ENCODE data around the gene MTR. TPM values are rescaled to one million over a fixed set of nuclear protein-coding genes. Genes with fewer than 3 reads are reported as not detected.

Gene MTR
- total RNA-seq, 1 experiment from 2014 or later, result 24.6 TPM

- Histone ChIP-seq H3K79me2 (ENCODE audit: insufficient read depth, low read length) (no peaks in the 10 kb centered on the region), H2AFZ (ENCODE audit: low read depth, low read length, poor library complexity, severe bottlenecking) (no peak overlapping the region), H3K27ac (ENCODE audit: low read depth, low read length) (no peak overlapping the region), H4K20me1 (ENCODE audit: insufficient read depth) (no peaks in the 10 kb centered on the region), H3K4me3 (replicated peaks in 1 of 2; ENCODE audit: low read depth in 1 of 2, low read length in 2 of 2) (no peak overlapping the region), H3K4me1 (ENCODE audit: control insufficient read depth in 1 of 2, insufficient read depth in 2 of 2, low read length in 2 of 2) (no peaks in the 10 kb centered on the region), H3K27me3 (ENCODE audit: insufficient read depth, low read length) (no peaks in the 10 kb centered on the region), H3K9me2 (ENCODE audit: insufficient read depth) (no peaks in the 10 kb centered on the region), H3K9ac (ENCODE audit: low read length) (no peak overlapping the region), H3K9me3 (ENCODE audit: control insufficient read depth in 1 of 2, insufficient read depth in 1 of 2, low read depth in 1 of 2, low read length in 2 of 2) (0 out of 4 replicates have a peak, but pooled peaks cover 0 to 3% of the 10 kb centered on the region in 2 experiments), H3K4me2 (ENCODE audit: low read length) (no peak overlapping the region), H3K36me3 (ENCODE audit: control insufficient read depth in 1 of 2, insufficient read depth in 2 of 2, low read length in 2 of 2) (no peaks in the 10 kb centered on the region)
- peak; percentile 10 for DNase-seq (ENCODE audit: low read depth, low spot score)
- ATAC-seq, result peak; percentile 86
- intact Hi-C loops (cut with micrococcal nuclease), result no loop called here
- POLR2A ChIA-PET, result no interaction called here
- TF ChIP-seq, protein P1, sequence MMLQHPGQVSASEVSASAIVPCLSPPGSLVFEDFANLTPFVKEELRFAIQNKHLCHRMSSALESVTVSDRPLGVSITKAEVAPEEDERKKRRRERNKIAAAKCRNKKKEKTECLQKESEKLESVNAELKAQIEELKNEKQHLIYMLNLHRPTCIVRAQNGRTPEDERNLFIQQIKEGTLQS (IDR thresholded peaks at IDR 0.05), result no peak
- TF ChIP-seq, protein P2, sequence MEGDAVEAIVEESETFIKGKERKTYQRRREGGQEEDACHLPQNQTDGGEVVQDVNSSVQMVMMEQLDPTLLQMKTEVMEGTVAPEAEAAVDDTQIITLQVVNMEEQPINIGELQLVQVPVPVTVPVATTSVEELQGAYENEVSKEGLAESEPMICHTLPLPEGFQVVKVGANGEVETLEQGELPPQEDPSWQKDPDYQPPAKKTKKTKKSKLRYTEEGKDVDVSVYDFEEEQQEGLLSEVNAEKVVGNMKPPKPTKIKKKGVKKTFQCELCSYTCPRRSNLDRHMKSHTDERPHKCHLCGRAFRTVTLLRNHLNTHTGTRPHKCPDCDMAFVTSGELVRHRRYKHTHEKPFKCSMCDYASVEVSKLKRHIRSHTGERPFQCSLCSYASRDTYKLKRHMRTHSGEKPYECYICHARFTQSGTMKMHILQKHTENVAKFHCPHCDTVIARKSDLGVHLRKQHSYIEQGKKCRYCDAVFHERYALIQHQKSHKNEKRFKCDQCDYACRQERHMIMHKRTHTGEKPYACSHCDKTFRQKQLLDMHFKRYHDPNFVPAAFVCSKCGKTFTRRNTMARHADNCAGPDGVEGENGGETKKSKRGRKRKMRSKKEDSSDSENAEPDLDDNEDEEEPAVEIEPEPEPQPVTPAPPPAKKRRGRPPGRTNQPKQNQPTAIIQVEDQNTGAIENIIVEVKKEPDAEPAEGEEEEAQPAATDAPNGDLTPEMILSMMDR (IDR thresholded peaks at IDR 0.05 in 2 of 3, conservative IDR thresholded peaks at IDR 0.05 in 1 of 3; ENCODE audit: borderline replicate concordance in 1 of 3, insufficient read depth in 1 of 3, low read depth in 2 of 3, low read length in 2 of 3), result peak; percentile 32 to 37 (median 32); a peak in 4 of 6 replicates
- TF ChIP-seq CBX3 (IDR thresholded peaks at IDR 0.05; ENCODE audit: low read depth), result no peak
- no peak for TF ChIP-seq CEBPB (IDR thresholded peaks at IDR 0.05; ENCODE audit: low read depth)
- TF ChIP-seq RAD21 (IDR thresholded peaks at IDR 0.05; ENCODE audit: low read depth), result peak; percentile 43
- CTCF ChIA-PET, result no interaction called here
- BruUV-seq (replicated peaks), result no TSS peak
- RAD21 ChIA-PET (ENCODE audit: low non-redundant PET in 1 of 2, low total read pairs in 2 of 2, uncharacterized antibody in 2 of 2, unreplicated experiment in 2 of 2), result no interaction called here
Measured at GRCh38 chr1:236774926-236775325, 20.2 kb upstream of the MTR start.

DNA sequence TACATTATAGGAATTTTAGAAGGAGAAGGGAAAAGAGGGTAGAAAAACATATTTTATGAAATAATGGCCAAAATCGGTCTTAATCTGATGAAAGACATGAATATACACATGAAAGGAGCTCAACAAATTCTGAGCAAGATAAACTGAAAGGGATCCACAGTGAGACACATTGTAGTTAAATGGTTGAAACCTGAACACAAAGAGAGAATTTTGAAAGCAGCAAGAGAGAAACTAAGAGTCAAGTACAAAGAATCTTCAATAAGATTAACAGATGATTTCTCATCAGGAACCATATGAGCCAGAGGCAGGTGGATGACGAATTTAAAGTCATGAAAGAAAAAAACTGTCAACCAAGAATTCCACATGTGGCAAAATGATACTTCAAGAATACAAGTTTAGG lies 15.8 kb upstream of the MTR start:
- Histone ChIP-seq H4K20me1 (ENCODE audit: insufficient read depth) (no peaks in the 10 kb centered on the region), H3K9me3 (ENCODE audit: control insufficient read depth in 1 of 2, insufficient read depth in 1 of 2, low read depth in 1 of 2, low read length in 2 of 2) (0 out of 4 replicates have a peak, but pooled peaks cover 0 to 3% of the 10 kb centered on the region in 2 experiments), H3K4me3 (replicated peaks in 1 of 2; ENCODE audit: low read depth in 1 of 2, low read length in 2 of 2) (no peak overlapping the region), H3K27me3 (ENCODE audit: insufficient read depth, low read length) (no peaks in the 10 kb centered on the region), H3K36me3 (ENCODE audit: control insufficient read depth in 1 of 2, insufficient read depth in 2 of 2, low read length in 2 of 2) (no peaks in the 10 kb centered on the region), H3K79me2 (ENCODE audit: insufficient read depth, low read length) (no peaks in the 10 kb centered on the region), H3K4me2 (ENCODE audit: low read length) (no peak overlapping the region), H3K9ac (ENCODE audit: low read length) (no peak overlapping the region), H3K27ac (ENCODE audit: low read depth, low read length) (no peak overlapping the region), H2AFZ (ENCODE audit: low read depth, low read length, poor library complexity, severe bottlenecking) (no peak overlapping the region), H3K4me1 (ENCODE audit: control insufficient read depth in 1 of 2, insufficient read depth in 2 of 2, low read length in 2 of 2) (no peaks in the 10 kb centered on the region), H3K9me2 (ENCODE audit: insufficient read depth) (no peaks in the 10 kb centered on the region)
- DNase-seq (ENCODE audit: low read depth, low spot score) (no peak), ATAC-seq (no peak)
- RAD21 ChIA-PET (ENCODE audit: low non-redundant PET in 1 of 2, low total read pairs in 2 of 2, uncharacterized antibody in 2 of 2, unreplicated experiment in 2 of 2), result no interaction called here
- POLR2A ChIA-PET, result no interaction called here
- BruUV-seq (replicated peaks), result no TSS peak
- intact Hi-C loops (cut with micrococcal nuclease), result no loop called here
- CTCF ChIA-PET, result no interaction called here
- TF ChIP-seq EZH2phosphoT487 (IDR thresholded peaks at IDR 0.05; ENCODE audit: borderline replicate concordance), result no peak
- TF ChIP-seq MAX (IDR thresholded peaks at IDR 0.05), result no peak
- TF ChIP-seq FOSL1 (IDR thresholded peaks at IDR 0.05; ENCODE audit: low read depth), result no peak
- TF ChIP-seq YY1 (IDR thresholded peaks at IDR 0.05; ENCODE audit: extremely low read depth, insufficient replicate concordance, low read depth, low read length), result no peak
- TF ChIP-seq SRF (IDR thresholded peaks at IDR 0.05; ENCODE audit: low read depth), result no peak
- no peak for TF ChIP-seq REST (IDR thresholded peaks at IDR 0.05; ENCODE audit: low read depth)
- TF ChIP-seq, protein P1 (IDR thresholded peaks at IDR 0.05), result no peak
- TF ChIP-seq TCF7L2 (IDR thresholded peaks at IDR 0.05; ENCODE audit: borderline replicate concordance, extremely low read depth, insufficient read depth, insufficient read length), result no peak
- no peak for TF ChIP-seq EZH2 (IDR thresholded peaks at IDR 0.05)
- TF ChIP-seq SP1 (IDR thresholded peaks at IDR 0.05; ENCODE audit: low read depth), result no peak
- TF ChIP-seq POLR2A (IDR thresholded peaks at IDR 0.05; ENCODE audit: borderline replicate concordance, extremely low read depth, insufficient read depth, insufficient read length), result no peak

All from HCT116 (cell line).